K562 treated with DMSO at 1 percent for 12 hours (cell line): ENCODE data around the gene TRIM59. TPM values are rescaled to one million over a fixed set of nuclear protein-coding genes. Genes with fewer than 3 reads are reported as not detected.

Source experiments
- total RNA-seq: library from RNA; unstranded; fragments of 300-600 nt; gene quantifications from 2 replicates; pipeline ENCODE4 v1.2.3, GENCODE V29; 2022; ENCODE audit not compliant: insufficient read depth

TRIM59 gene, protein sequence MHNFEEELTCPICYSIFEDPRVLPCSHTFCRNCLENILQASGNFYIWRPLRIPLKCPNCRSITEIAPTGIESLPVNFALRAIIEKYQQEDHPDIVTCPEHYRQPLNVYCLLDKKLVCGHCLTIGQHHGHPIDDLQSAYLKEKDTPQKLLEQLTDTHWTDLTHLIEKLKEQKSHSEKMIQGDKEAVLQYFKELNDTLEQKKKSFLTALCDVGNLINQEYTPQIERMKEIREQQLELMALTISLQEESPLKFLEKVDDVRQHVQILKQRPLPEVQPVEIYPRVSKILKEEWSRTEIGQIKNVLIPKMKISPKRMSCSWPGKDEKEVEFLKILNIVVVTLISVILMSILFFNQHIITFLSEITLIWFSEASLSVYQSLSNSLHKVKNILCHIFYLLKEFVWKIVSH
- total RNA-seq, result 7.5 and 21.9 TPM in 2 replicates

DNA sequence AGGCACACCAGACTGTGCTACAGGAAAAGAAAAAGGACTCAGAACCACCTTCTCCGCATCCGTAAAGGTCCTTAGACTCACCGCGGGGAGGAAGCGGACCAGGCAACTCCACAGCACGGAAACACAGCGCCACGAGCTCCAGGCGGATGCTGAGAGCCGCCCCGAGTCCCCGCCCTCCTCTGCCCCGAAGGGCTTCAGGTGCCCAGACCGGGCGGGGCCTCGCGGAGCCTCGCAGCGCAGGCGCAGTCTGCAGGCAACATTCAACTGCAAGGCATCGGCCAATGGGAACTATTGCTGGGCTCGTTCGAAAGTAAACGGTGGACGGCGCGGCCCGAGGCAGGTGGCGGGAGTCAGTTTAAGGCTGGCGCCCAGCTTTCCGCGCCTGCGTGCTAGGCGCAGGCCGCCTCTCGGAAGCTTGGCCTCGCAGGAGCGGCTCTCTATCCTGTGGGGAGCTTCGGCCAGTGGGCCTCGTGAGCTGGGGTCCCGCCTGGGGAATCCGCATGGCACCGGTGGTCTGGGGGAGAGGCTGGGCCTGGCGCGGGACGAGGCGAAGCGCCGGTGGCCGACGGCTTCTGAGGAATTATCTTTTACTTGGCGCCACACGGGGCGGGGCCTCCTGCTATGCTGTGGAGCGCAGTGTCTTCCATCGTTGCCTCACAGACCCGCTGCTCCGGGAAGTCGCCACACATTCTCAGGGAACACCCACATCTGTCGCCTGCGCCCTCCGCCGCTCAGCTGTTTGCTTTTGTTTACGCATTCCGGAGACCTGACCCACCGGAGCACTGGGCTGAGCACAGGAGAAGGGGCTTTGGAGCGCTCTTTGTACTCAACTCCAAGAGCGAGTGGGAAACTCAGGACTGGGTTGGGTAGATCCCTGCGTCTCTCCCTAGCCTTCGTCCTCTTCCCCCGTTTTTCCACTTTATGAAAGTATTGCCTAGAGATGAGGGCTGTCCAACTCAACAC, at the start of gene TRIM59:
TSS of gene TRIM59 (minus strand) at position 151 of the 963 bp plus-strand sequence. CDS start 10,603 bp downstream, outside the sequence.

DNA sequence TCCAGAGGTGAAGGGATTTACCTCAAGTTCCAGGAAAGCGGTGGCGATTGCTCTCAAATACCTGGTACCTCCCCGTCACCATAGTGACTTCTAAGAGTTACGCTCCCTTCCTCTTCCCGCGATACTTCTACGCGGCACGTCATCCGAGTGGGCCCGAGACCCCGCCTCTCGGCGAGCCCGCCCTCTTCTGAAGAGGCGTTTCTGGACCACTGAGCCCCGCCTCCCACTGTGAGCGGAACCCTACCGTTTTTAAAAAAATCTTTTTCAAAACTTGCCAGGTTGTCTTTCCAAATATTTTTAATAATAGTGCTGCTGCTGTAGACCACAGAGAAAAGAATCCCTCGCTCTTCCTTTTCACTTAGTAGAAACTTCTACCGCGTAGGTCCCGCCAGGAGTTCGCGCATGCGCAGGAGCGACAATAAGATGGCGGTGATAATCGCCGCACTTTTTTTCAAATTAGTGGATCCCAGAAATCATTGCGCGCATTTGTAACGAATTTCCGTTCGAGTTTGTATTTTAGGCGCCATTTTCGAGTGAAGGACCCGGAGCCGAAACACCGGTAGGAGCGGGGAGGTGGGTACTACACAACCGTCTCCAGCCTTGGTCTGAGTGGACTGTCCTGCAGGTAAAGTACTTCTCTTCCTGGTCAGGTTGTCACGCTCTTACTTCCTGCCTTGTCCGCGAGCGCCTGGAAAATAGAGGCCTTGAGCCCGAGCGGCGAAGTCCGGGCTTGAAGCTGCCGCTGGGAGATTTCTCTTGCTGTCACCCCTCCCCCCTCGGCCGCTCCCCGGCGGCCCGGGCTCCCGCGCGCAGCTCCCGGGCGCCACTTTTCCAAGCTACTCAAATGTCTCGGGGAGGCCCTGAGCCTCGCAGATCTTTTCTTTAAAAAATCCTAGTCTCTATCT, 50.2 kb downstream of the TRIM59 start, which contains the start of the genes IFT80 and SMC4:
TSS of gene IFT80 (minus strand) at position 101 of the 905 bp plus-strand sequence. CDS start 14,625 bp downstream, outside the sequence.
TSS of gene SMC4 (plus strand) at position 526 of the 905 bp plus-strand sequence. CDS start 1,177 bp downstream, outside the sequence.

Other genes starting within 250 kb of the TRIM59 start
- gene C3orf80, start 224.4 kb downstream of the TRIM59 start, total RNA-seq, result 0.30 TPM in 1 of 2 replicates, not detected in the other
- gene IFT80, start 50.6 kb downstream of the TRIM59 start, total RNA-seq, result 3.5 and 19.5 TPM in 2 replicates
- gene SMC4, start 50.1 kb downstream of the TRIM59 start, total RNA-seq, result 67.2 and 168 TPM in 2 replicates
- 5.5 and 15.8 TPM in 2 replicates for gene KPNA4, start 115.8 kb upstream of the TRIM59 start, total RNA-seq
- gene ARL14, start 227.4 kb upstream of the TRIM59 start, total RNA-seq, result not detected in 2 replicates